Stimulated activated CD4-positive, alpha-beta T cell treated with anti-CD3 and anti-CD28 coated beads, Interleukin-1b, Interleukin-23, amount 100 ng/mL, for 1 hour (primary cell): ENCODE results near the gene NRXN2.
A peak's percentile ranks its signal among the peaks of the same experiment; 100 is the strongest.

ENCODE experiments used
- DNase-seq, 2 donors: peaks; one replicate each; pipeline ENCODE4 v3.0.0-alpha.2; 2020; ENCODE audit warnings: low read depth in 2 of 2

The NRXN2 gene

GRCh38 chr11:64743591-64744543, 20.9 kb upstream of the NRXN2 start, which contains the start of gene RASGRP2:
TSS of gene RASGRP2 (minus strand) at chr11:64744142. CDS start at chr11:64742866, 1,276 bp downstream.
- peak; percentile 61 to 65 for DNase-seq

- peak in 1 of 2 donors; percentile 74 for DNase-seq
Observed at GRCh38 chr11:64742889-64743590, 20.0 kb upstream of the NRXN2 start.

GRCh38 chr11:64742087-64742888, 19.3 kb upstream of the NRXN2 start:
- DNase-seq, result no peak

- DNase-seq, result no peak
Observed at GRCh38 chr11:64741375-64742086, 18.5 kb upstream of the NRXN2 start.

GRCh38 chr11:64739871-64740270, 16.9 kb upstream of the NRXN2 start:
- DNase-seq, result no peak

- DNase-seq, result no peak
Observed at GRCh38 chr11:64736654-64737053, 13.7 kb upstream of the NRXN2 start.

GRCh38 chr11:64735725-64736259, 12.8 kb upstream of the NRXN2 start:
- DNase-seq, result no peak

- DNase-seq, result no peak
Observed at GRCh38 chr11:64734811-64735724, 12.1 kb upstream of the NRXN2 start.

- no peak for DNase-seq
Observed at GRCh38 chr11:64731601-64732000, 8.6 kb upstream of the NRXN2 start.

- DNase-seq, result no peak
Observed at GRCh38 chr11:64729851-64730382, 6.9 kb upstream of the NRXN2 start.

- DNase-seq, result no peak
Observed at GRCh38 chr11:64728757-64729365, 5.9 kb upstream of the NRXN2 start.

- no peak for DNase-seq
Observed at GRCh38 chr11:64726867-64727530, 4.0 kb upstream of the NRXN2 start.

- no peak for DNase-seq
Observed at GRCh38 chr11:64726211-64726641, 3.2 kb upstream of the NRXN2 start.

- DNase-seq, result no peak
Observed at GRCh38 chr11:64724863-64725532, 2.0 kb upstream of the NRXN2 start.

- DNase-seq, result no peak
Observed at GRCh38 chr11:64723907-64724862, 1.2 kb upstream of the NRXN2 start.

- DNase-seq, result no peak
Observed at GRCh38 chr11:64722141-64723065, 594 bp downstream of the NRXN2 start.
